Cardiac muscle cell (in vitro differentiated cells and primary cell): ENCODE data around the gene RXFP3. TPM values are rescaled to one million over a fixed set of nuclear protein-coding genes. Genes with fewer than 3 reads are reported as not detected.

Experiments used
- DNase-seq, 2 donors: peaks; one replicate each; pipeline versions ENCODE4 v3.0.0 to v3.0.0-alpha.2; 2010 to 2017; ENCODE audit warnings: low read depth in 1 of 2, low spot score in 1 of 2
- H3K27ac ChIP-seq: fragments of 200-600 bp; sonication (generic); 2 replicates; pipeline ENCODE4 v1.5.1; 2016
- H3K27me3 ChIP-seq: fragments of 200-600 bp; sonication (generic); 2 replicates; pipeline ENCODE4 v1.6.0; 2016; ENCODE audit warnings: control low read depth
- H3K36me3 ChIP-seq: fragments of 200-600 bp; sonication (generic); 2 replicates; pipeline ENCODE4 v1.5.1; 2016; ENCODE audit warnings: control low read depth
- H3K4me1 ChIP-seq: fragments of 200-600 bp; sonication (generic); 2 replicates; pipeline ENCODE4 v1.8.1; 2017; ENCODE audit warnings: low read depth, mild to moderate bottlenecking, mixed run types
- H3K4me3 ChIP-seq: fragments of 200-600 bp; sonication (generic); 2 replicates; pipeline ENCODE4 v1.5.1; 2016; ENCODE audit warnings: mild to moderate bottlenecking
- H3K9me3 ChIP-seq: fragments of 200-600 bp; sonication (generic); 2 replicates; pipeline ENCODE4 v1.5.1; 2017; ENCODE audit warnings: low read depth, mild to moderate bottlenecking, control low read depth
- CTCF ChIP-seq: IDR thresholded peaks from 2 replicates; pipeline ENCODE4 v1.5.1; 2012; ENCODE audit warnings: low read depth, mild to moderate bottlenecking, low read length
- polyA plus RNA-seq: library from polyadenylated mRNA; unstranded; fragments of >200 nt; fragmentation: Nextera tagmentation; extraction: Ambion mirVana; gene quantifications from 2 replicates; pipeline ENCODE4 v1.2.1, GENCODE V29; 2016
- total RNA-seq: library from RNA; depleted of rRNA; stranded (reverse); fragments of >200 nt; gene quantifications from 2 replicates; pipeline ENCODE4 v1.2.3, GENCODE V29; 2016

RXFP3 gene
- total and polyA plus RNA-seq, 2 experiments from 2014 or later, result not detected

DNA sequence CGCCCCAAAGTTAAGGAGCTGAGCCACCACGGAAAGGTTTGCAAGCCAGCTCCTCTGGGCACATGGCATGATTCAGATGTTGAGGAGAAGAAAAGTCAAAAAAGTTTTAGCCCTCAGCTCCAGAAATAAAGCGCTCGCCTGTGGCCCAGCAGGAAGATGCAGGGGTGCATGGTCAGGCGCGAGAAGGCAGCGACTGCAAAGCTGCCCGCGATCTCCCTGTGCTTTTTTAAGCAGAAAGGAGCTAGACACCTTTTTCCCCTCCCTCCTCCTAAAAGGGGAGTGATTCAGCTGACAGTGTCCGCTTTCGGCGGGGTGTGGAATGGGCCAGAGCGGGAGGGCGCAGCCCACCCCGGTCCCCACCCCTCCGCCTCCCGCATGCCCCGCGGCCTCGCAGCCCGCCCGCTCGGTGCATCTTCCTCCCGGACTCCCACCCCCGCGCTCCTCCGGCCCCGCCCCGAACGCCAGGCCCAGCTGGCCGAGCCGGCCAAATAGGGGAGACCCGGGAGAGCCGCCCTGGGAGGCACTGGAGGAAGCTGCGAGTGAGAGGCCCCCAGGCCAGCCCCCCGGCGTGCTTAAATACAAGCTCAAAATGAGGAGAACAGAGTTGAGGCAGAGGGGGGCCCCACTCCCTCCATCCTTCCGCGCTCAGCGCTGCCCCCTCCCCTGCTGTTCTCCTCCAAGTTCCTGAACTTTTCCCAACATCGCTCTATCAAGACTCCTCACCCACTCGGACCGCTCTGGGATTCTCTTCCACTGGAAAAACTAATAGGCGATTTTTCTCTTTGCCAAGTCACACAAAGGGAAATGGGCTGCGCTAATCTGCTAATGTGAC, 44.2 kb upstream of the RXFP3 start, which contains the start of gene ADAMTS12:
ADAMTS12 (minus strand) TSS at position 203 of the 832 bp plus-strand sequence; CDS start at position 69, 134 bp downstream.
- peaks cover 28% of the 10 kb centered on the region for H3K4me1 ChIP-seq
- no peaks in the 10 kb centered on the region for H3K9me3 ChIP-seq
- H3K4me3 ChIP-seq, result peak within 1 kb of the TSS; percentile 66
- H3K27me3 ChIP-seq, result no peaks in the 10 kb centered on the region
- no peak for TF ChIP-seq CTCF
- H3K27ac ChIP-seq, result peak within 1 kb of the TSS; percentile 89
- peak; percentile 80 to 86 for DNase-seq
- H3K36me3 ChIP-seq, result no peaks in the 10 kb centered on the region

- no peaks in the 10 kb centered on the region for H3K36me3 ChIP-seq
- peak overlapping the region; percentile 78 for H3K27ac ChIP-seq
- no peak for TF ChIP-seq CTCF
- H3K27me3 ChIP-seq, result no peaks in the 10 kb centered on the region
- DNase-seq, result peak; percentile 55 to 98
- peak overlapping the region; percentile 66 for H3K4me3 ChIP-seq
- H3K4me1 ChIP-seq, result peaks cover 28% of the 10 kb centered on the region
- no peaks in the 10 kb centered on the region for H3K9me3 ChIP-seq
Measured at GRCh38 chr5:33892620-33893137, 43.5 kb upstream of the RXFP3 start.

- H3K36me3 ChIP-seq, result no peaks in the 10 kb centered on the region
- H3K4me3 ChIP-seq, result no peak overlapping the region
- no peaks in the 10 kb centered on the region for H3K9me3 ChIP-seq
- no peak overlapping the region for H3K27ac ChIP-seq
- no peaks in the 10 kb centered on the region for H3K27me3 ChIP-seq
- no peak for TF ChIP-seq CTCF
- no peak for DNase-seq
- peaks cover 10% of the 10 kb centered on the region for H3K4me1 ChIP-seq
Measured at GRCh38 chr5:33894566-33894965, 41.6 kb upstream of the RXFP3 start.

DNA sequence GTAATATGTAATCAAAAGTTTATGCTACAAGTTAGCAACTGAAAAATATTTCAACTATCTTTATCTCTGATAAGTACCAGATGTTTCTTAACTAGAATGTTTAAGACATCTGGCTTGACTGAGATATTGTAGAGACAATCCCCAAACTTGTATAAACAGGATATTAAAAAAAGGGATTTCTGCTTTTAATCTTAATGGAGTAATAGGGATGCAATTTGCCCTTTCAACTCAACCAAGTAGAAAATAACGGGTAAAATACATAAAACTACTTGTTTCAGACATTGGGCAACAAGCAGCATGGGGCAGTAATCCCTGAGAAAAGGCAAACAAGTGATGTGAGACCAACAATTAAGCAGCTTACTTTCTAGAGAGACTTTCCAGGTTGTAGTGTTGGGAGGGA, 35.0 kb upstream of the RXFP3 start:
- TF ChIP-seq CTCF, result no peak
- no peaks in the 10 kb centered on the region for H3K4me1 ChIP-seq
- H3K4me3 ChIP-seq, result no peak overlapping the region
- no peaks in the 10 kb centered on the region for H3K27me3 ChIP-seq
- DNase-seq, result peak in 1 of 2 donors; percentile 54
- H3K36me3 ChIP-seq, result no peaks in the 10 kb centered on the region
- H3K27ac ChIP-seq, result no peak overlapping the region
- H3K9me3 ChIP-seq, result no peaks in the 10 kb centered on the region

DNA sequence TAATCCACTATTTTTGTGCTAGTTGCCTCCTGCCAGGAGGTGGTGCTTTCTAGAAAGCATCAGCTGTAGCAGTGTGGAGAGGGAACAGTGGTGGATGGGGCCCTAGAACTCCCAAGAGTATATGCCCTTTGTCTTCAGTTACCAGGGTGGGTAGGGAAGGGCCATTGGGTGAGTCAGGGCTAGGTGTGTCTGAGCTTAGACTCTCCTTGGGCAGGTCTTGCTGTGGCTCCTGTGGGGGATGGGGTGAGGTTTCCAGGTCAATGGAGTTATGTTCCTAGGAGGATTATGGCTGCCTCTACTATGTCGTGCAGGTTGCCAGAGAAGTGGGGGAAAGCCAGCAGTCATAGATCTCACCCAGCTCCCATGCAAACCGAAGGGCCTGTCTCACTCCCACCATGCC, 33.1 kb upstream of the RXFP3 start:
- DNase-seq, result no peak
- Histone ChIP-seq H3K4me3 (no peak overlapping the region), H3K27ac (no peak overlapping the region), H3K9me3 (no peaks in the 10 kb centered on the region), H3K27me3 (no peaks in the 10 kb centered on the region), H3K36me3 (no peaks in the 10 kb centered on the region), H3K4me1 (no peaks in the 10 kb centered on the region)
- no peak for TF ChIP-seq CTCF
